Stimulated activated CD8-positive, alpha-beta memory T cell treated with anti-CD3 and anti-CD28 coated beads, Interleukin-7, amount 100 ng/mL, for 1 hour (primary cell): ENCODE data around the gene MED27.

Experiments used
- DNase-seq, 2 donors: peaks; one replicate each; pipeline ENCODE4 v3.0.0-alpha.2; 2020; ENCODE audit warnings: low read depth in 2 of 2

Gene MED27

GRCh38 chr9:131811405-131811804 is 268.3 kb downstream of the MED27 start:
- DNase-seq: no peak

DNA sequence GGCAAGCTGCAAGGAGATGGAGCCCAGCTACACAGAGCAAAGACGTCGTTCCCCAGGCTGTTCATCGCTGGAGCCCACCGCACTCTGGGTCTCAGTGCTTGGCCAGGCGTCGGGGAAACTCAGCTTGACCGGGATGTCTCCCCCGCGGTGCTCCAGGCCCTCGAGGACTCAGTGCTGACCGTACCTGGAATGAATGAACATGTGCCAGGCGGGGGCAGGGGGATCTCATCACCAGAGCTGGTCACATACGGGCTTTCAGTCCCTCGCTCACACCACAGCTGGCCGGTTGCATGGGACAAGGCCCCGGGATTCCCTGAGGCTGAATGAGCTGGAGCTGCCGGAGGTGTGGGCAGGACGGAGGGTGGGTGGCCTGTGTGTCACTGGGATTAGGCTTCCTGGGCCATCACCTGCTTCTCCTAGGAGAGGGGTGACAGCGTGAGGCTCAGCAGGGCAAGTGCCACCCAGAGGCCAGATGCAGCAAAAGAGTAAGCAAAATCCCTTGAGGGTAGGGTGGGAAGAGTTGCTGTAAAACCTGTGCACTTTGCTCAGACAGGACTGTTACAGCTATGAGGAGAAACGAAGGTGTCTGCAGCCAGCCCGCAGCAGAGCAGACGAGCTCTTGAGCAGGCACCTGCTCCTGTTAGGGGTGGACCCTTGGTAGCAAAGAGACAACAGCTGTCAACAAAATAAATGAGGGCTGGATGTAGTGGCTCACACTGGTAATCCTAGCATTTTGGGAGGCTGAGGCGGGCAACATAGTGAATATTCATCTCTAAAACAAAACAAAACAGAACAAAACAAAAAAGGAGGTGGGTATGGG is 269.1 kb downstream of the MED27 start:
- no peak for DNase-seq
